Stomach (tissue), 19 donors: ENCODE data around the gene ANGPTL1. TPM values are rescaled to one million over a fixed set of nuclear protein-coding genes. Genes with fewer than 3 reads are reported as not detected.

Source experiments
- DNase-seq, 2 donors: peaks; one replicate each; pipeline versions ENCODE4 v3.0.0 to v3.0.0-alpha.2; 2013 to 2019
- H3K27ac ChIP-seq, 5 donors: fragments of 200-600 bp in 4 of 5; sonication (generic) in 4 of 5; one replicate each; pipeline ENCODE4 v1.5.1; 2013 to 2019; ENCODE audit warnings: mild to moderate bottlenecking in 1 of 5, moderate library complexity in 1 of 5
- H3K27me3 ChIP-seq, 3 donors: fragments of 200-600 bp; sonication (generic); one replicate each; pipeline ENCODE4 v1.5.1; 2017 to 2019; ENCODE audit warnings: mixed run types in 1 of 3
- H3K36me3 ChIP-seq, 4 donors: fragments of 200-600 bp; sonication (generic); 1 replicate in 3 of 4; 2 replicates in 1 of 4; pipeline ENCODE4 v1.5.1; 2016 to 2019
- H3K4me1 ChIP-seq, 4 donors: fragments of 200-600 bp; sonication (generic); one replicate each; pipeline ENCODE4 v1.5.1; 2016 to 2019
- H3K4me3 ChIP-seq, 4 donors: fragments of 200-600 bp; sonication (generic) in 3 of 4; one replicate each; pipeline ENCODE4 v1.5.1; 2016 to 2019; ENCODE audit warnings: mild to moderate bottlenecking in 1 of 4
- H3K9me3 ChIP-seq, 4 donors: fragments of 200-600 bp; sonication (generic); one replicate each; pipeline ENCODE4 v1.5.1; 2016 to 2019
- CTCF ChIP-seq, 7 experiments: fragments of 450-650 bp in 4 of 7; fragments of 200-600 bp in 3 of 7; sonication (generic) in 3 of 7; IDR thresholded peaks; one replicate each; pipeline ENCODE4 v1.5.1; 2016 to 2019; ENCODE audit warnings: antibody characterized with exemption in 7 of 7, control low read depth in 2 of 7, mild to moderate bottlenecking in 1 of 7
- EP300 ChIP-seq: sonication (generic); formaldehyde crosslinking; IDR thresholded peaks from one replicate; pipeline ENCODE4 v1.6.1; 2017; ENCODE audit warnings: antibody characterized with exemption
- POLR2A ChIP-seq, 4 donors: fragments of 450-650 bp; IDR thresholded peaks; one replicate each; pipeline ENCODE4 v1.6.1; 2016; ENCODE audit warnings: antibody characterized with exemption in 4 of 4, control low read depth in 2 of 4, mild to moderate bottlenecking in 1 of 4, moderate library complexity in 1 of 4
- POLR2AphosphoS5 ChIP-seq, 3 donors: sonication (generic); formaldehyde crosslinking; IDR thresholded peaks; one replicate each; pipeline ENCODE4 v1.6.1; 2016; ENCODE audit warnings: antibody characterized with exemption in 3 of 3
- WGBS, 5 donors: extraction: QIAGEN DNeasy Blood & Tissue Kit in 3 of 5; methylation state at CpG; one replicate each; pipeline versions ENCODE4 v1.1.5 to v1.1.7; 2013 to 2018; 5-methylcytosine and 5-hydroxymethylcytosine counted together
- intact Hi-C: fragments of 100-400 bp; cut with DNase I; formaldehyde crosslinking; loops from one replicate; pipeline ENCODE4 v1.15.1; 2023; ENCODE audit warnings: low total_unique reads
- long read RNA-seq, 10 donors: transcript quantifications; one replicate each; lab custom pipeline, GENCODE V29; 2026
- polyA plus RNA-seq, 3 donors: library from polyadenylated mRNA; stranded (reverse); fragments of 200-250 nt; gene quantifications; one replicate each; pipeline ENCODE4 v1.2.3, GENCODE V29; 2013
- total RNA-seq, 5 donors: library from RNA; depleted of rRNA; stranded (reverse); fragments of >200 nt; gene quantifications; one replicate each; pipeline versions ENCODE4 v1.1.0 to v1.2.3, GENCODE V29; 2014 to 2016
- donor health status: healthy with polysubstance abuse.
- donor health status: Bipolar disorder and iron deficiency.
- donor health status: healthy.

The ANGPTL1 gene, protein sequence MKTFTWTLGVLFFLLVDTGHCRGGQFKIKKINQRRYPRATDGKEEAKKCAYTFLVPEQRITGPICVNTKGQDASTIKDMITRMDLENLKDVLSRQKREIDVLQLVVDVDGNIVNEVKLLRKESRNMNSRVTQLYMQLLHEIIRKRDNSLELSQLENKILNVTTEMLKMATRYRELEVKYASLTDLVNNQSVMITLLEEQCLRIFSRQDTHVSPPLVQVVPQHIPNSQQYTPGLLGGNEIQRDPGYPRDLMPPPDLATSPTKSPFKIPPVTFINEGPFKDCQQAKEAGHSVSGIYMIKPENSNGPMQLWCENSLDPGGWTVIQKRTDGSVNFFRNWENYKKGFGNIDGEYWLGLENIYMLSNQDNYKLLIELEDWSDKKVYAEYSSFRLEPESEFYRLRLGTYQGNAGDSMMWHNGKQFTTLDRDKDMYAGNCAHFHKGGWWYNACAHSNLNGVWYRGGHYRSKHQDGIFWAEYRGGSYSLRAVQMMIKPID
- total RNA-seq (100 to 1,000 TPM in 1 of 5 donors, 10 to 100 TPM in 3, 1 to 10 TPM in 1; 5.5 to 121 (median 17.5) TPM), polyA plus RNA-seq (10 to 100 TPM in 2 of 3 donors, 1 to 10 TPM in 1; 1.7 to 18.4 (median 10.2) TPM)
- long read RNA-seq, donor 1, partial matches to known transcripts = 0 of 1 reads
- long read RNA-seq, donor 1, other reads (novel, unspliced or antisense) = 0 of 1 reads
- long read RNA-seq, donor 2, partial matches to known transcripts = 0 of 2 reads
- long read RNA-seq, donor 2, other reads (novel, unspliced or antisense) = 0 of 2 reads
- long read RNA-seq, donor 3 = 0 reads
- long read RNA-seq, donor 4 = 0 reads
- long read RNA-seq, donor 5, partial matches to known transcripts = 0 of 5 reads
- long read RNA-seq, donor 5, other reads (novel, unspliced or antisense) = 0 of 5 reads
- long read RNA-seq, donor 6 = 0 reads
- long read RNA-seq, donor 7, partial matches to known transcripts = 0 of 5 reads
- long read RNA-seq, donor 7, other reads (novel, unspliced or antisense) = 0 of 5 reads
- long read RNA-seq, donor 8 = 0 reads
- long read RNA-seq, donor 9, partial matches to known transcripts = 53 of 53 reads
- long read RNA-seq, donor 9, other reads (novel, unspliced or antisense) = 0 of 53 reads
- long read RNA-seq, donor 10 = 0 reads

DNA sequence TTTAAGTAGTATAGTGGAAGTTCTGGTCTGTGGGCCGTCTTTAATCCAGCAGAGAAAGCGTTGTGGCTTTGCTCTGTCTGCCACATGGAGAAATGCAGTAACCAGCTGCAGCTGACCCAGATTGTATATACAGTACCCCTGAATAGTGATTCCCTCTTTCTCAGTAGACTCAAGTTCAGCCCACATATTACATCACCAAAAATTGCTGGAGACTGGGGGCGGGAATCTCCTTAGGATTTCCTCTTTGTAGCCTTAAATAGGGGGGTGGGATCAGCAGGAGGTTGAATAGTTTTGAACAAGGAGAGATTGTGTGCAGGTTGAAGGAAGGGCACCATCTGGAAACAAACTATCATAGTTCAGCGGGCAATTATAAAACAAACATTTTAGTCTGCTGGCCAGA is at the start of gene ANGPTL1:
Gene ANGPTL1 (minus strand): TSS at position 134 of the 400 bp plus-strand sequence. CDS start 5,301 bp downstream, outside the sequence.
- Histone ChIP-seq H3K4me1 (peaks cover 9 to 25% (median 17%) of the 10 kb centered on the region in 4 donors), H3K36me3 (no peaks in the 10 kb centered on the region), H3K9me3 (no peaks in the 10 kb centered on the region), H3K27me3 (no peaks in the 10 kb centered on the region), H3K27ac (peak within 1 kb of the TSS in 4 of 5 donors; percentile 42 to 69 (median 60)), H3K4me3 (peak within 1 kb of the TSS; percentile 7 to 35 (median 26))
- DNase-seq = peak in 1 of 2 donors; percentile 77
- TF ChIP-seq EP300 (no peak), POLR2AphosphoS5 (IDR thresholded peaks at IDR 0.05) (no peak), CTCF (IDR thresholded peaks at IDR 0.05) (no peak), POLR2A (IDR thresholded peaks at IDR 0.05) (no peak)
- intact Hi-C loops = no loop called here
- 34 to 45% (median 38%) methylated on average over 4 of the region's 4 CpGs for WGBS, 5 donors

DNA sequence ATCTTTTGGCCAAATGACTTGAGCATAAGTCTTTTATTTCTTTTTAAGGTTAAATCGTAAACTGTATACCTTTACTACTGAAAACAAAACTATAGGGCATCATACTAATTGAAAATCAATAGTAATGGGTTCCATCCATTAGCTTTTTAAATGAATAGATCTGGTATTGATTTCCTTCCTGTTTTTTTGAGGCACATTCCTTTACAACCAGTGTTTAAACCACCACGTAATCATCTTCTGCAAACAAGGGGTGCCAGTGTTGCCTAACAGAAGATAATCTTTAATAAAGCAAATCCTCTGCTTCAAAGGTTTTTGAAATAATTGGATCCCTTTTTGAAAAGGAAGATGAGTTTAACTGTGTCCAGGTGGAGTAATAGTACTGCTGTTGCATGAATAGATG is 48.7 kb upstream of the ANGPTL1 start:
- WGBS, 5 donors = 77 to 90% (median 85%) methylated on average over 2 of the region's 2 CpGs
- Histone ChIP-seq H3K4me3 (no peak overlapping the region), H3K27ac (no peak overlapping the region), H3K36me3 (peaks cover 0 to 11% (median 3%) of the 10 kb centered on the region in 4 donors), H3K4me1 (peaks cover 0 to 15% (median 0%) of the 10 kb centered on the region in 4 donors), H3K9me3 (peaks cover 0 to 4% (median 3%) of the 10 kb centered on the region in 4 donors), H3K27me3 (no peaks in the 10 kb centered on the region)
- intact Hi-C loops = no loop called here
- no peak for DNase-seq
- TF ChIP-seq CTCF (IDR thresholded peaks at IDR 0.05) = no peak

- TF ChIP-seq EP300 = no peak
- TF ChIP-seq POLR2AphosphoS5 (IDR thresholded peaks at IDR 0.05) = no peak
- no peak for TF ChIP-seq CTCF (IDR thresholded peaks at IDR 0.05)
- TF ChIP-seq POLR2A (IDR thresholded peaks at IDR 0.05) = no peak
- H3K4me3 ChIP-seq = no peak overlapping the region
- H3K27ac ChIP-seq = no peak overlapping the region
- WGBS, 5 donors = 70 to 77% (median 73%) methylated on average over 2 of the region's 2 CpGs
- peaks cover 0 to 16% (median 7%) of the 10 kb centered on the region in 4 donors for H3K36me3 ChIP-seq
- intact Hi-C loops = no loop called here
- H3K27me3 ChIP-seq = no peaks in the 10 kb centered on the region
- DNase-seq = peak in 1 of 2 donors; percentile 59
- peaks cover 0 to 15% (median 0%) of the 10 kb centered on the region in 4 donors for H3K4me1 ChIP-seq
- no peaks in the 10 kb centered on the region for H3K9me3 ChIP-seq
These were observed 48.1 kb upstream of the ANGPTL1 start for GRCh38 chr1:178918955-178919354.

DNA sequence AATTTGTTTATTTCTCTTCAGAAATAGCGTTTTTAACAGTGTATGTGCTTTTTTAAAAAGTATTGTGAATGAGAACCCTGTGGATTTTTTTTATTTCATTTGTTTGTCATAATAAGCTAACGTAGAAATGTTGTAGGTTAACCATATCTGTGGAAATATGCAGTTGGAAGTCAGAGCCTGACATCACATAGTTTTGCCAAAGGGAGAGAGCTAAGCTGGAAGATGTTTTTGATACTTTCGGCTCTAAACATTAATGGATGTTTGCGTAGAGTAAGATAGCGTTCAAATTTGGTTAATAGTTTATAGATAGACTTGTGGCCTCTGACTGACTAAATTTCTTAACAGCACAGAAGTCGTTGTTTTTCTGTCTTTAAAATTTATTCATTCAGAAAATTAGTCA is 47.4 kb upstream of the ANGPTL1 start:
- Histone ChIP-seq H3K27me3 (no peaks in the 10 kb centered on the region), H3K9me3 (no peaks in the 10 kb centered on the region), H3K27ac (no peak overlapping the region), H3K4me3 (no peak overlapping the region), H3K36me3 (peaks cover 0 to 22% (median 10%) of the 10 kb centered on the region in 4 donors), H3K4me1 (peaks cover 0 to 15% (median 0%) of the 10 kb centered on the region in 4 donors)
- intact Hi-C loops = no loop called here
- DNase-seq = no peak
- WGBS, 5 donors = 62 to 74% (median 72%) methylated on average over 6 of the region's 6 CpGs
- TF ChIP-seq CTCF (IDR thresholded peaks at IDR 0.05) = no peak
- TF ChIP-seq POLR2A (IDR thresholded peaks at IDR 0.05) = no peak
- no peak for TF ChIP-seq POLR2AphosphoS5 (IDR thresholded peaks at IDR 0.05)
- no peak for TF ChIP-seq EP300
